Activated CD4-positive, alpha-beta T cell treated with anti-CD3 and anti-CD28 coated beads, Interleukin-2, Interleukin-6, amounts not matched to agents 100 ng/mL and 50 ng/mL, durations not matched to agents 16 hours and 8 hours (primary cell): Measurements from ENCODE around the gene RPL32.
A peak's percentile ranks its signal among the peaks of the same experiment; 100 is the strongest.
"Not testable (repeated sequence)": the region's sequence is repeated elsewhere in the genome, so short reads cannot be mapped to it uniquely, and the experiment has no call there.

Experiments
- DNase-seq: peaks from one replicate; pipeline ENCODE4 v3.0.0-alpha.2; 2020

The RPL32 gene

DNA sequence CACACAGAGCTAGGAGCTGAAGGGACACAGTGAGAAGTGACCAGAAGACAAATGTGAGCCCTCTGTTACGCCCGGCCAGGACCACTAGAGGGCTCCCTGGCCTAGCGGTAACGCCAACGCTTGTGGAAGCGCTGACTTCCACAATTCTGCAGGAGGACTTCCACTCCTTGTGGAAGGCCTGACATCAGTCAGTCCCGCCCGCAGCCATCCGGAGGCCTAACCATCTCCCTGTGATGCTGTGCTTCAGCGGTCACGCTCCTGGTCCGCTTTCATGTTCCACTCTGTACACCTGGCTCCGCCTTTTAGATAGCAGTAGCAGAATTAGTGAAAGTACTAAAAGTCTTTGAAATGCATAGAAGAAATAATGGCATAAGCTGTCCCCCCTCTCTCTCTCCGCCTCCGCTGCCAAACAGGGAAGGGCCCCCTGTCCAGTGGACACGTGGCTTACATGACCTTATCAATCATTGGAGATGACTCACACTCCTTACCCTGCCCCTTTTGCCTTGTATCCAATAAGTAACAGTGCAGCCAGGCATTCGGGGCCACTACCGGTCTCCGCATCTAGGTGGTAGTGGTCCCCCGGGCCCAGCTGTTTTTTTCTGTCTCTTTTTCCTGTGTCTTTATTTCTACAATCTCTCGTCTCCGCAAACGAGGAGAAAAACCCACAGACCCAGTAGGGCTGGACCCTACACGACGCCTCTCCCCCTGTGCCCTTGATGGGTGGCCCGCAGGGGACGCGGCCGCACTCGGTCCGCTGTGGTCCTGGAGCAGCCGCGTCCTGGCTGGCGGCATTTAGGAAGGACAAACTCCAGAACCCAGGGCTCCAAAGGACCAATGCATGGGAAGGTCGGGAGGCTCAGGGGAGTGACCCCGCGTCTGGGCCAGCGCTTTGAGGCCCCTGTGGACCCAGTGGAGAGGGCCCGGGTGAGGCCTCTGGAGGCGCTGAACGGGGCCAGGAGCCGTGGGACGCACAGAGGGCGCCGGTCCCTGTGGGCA lies 27.0 kb upstream of the RPL32 start:
- DNase-seq = peak; percentile 71

DNA sequence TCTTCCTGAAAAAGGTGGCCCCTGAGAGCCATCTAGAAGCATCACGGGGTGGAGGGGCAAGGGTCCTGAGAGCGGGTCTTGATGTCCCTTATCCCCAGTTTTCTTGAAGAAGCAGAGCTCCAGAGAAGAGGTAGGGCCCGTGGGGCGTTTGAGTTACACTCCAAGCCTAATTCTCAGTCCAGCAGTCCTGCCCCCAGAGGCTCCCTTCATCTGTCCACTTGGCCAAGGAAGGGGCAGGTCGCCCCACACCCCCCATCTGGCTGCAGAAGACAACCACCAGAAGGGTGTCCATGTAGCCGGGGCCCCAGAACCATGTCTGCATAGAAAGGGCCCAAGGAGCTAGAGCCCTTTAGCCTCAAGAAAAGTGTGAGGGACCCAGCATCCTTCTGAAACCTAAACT lies 25.5 kb upstream of the RPL32 start:
- DNase-seq = no peak

DNA sequence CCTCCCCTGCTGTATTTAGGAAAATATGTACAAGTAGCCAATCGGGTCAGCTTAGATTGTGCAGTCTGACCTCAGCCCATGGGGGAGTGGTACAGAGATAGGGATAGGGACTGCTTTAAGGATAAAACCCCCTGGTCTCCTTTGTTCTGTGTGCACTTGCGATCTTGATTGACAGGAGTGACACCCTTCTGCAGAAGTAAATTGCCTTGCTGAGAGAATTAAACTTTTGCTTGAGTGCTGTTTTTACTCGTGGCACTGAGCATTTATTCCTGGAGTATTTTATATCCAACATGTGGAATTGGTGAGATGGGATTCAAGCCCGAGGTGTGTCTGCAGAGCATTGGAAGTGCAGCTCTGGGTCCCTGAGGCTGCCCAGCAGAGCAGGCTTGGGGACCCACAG lies 23.9 kb upstream of the RPL32 start:
- no peak for DNase-seq

DNA sequence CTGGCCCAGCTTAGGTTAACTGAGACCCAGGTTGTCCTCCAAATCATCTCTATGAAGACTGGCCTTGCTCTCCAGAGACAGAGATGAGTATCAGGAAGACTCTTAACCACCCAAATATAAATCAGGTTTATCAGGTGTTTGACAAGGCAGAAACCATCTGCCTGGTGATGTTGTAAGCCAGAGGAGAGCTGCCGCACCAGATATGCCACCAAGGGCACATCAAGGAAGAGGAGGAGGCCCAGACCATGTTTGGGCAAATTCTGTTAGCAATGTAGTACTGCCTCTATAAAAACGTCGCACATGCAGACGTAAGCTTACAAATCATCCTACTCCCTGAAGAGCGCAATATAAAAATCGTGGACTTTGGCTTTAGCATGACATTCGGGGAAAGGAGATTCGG lies 21.0 kb upstream of the RPL32 start:
- no peak for DNase-seq

DNA sequence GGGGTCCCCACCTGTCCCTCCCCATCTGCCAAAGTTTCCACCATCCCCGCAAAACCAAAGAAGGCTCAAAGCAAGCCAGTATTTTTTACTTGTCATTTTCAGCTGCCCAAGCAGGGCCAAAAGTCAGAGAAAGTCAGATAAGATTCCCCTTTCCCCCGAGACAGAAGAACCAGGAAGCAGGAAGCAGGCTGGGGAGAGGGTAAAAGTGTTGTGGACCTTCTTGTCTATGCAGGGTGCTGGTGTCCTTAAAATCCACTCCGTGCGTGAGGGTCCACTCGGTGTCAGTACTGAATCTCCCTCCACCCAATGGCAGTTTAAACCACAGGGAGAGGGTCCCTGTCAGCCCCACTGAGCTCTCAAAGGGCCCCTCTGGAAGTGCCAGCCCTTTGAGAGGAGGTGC lies 20.2 kb upstream of the RPL32 start:
- DNase-seq = no peak

DNA sequence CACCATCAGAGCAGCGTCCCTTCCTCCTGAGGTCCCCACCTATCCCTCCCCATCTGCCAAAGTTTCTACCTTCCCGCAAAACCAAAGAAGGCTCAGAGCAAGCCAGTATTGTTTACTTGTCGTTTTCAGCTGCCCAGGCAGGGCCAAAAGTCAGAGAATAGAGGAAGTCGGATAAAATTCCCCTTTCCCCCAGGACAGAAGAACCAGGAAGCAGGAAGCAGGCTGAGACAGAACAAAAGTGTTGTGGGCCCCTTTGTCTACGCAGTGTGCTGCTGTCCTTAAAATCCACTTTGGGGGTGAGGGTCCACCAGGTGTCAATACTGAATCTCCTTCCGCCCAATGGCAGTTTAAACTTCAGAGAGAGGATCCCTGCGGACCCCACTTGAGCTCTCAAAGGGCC lies 18.5 kb upstream of the RPL32 start:
- no peak for DNase-seq

DNA sequence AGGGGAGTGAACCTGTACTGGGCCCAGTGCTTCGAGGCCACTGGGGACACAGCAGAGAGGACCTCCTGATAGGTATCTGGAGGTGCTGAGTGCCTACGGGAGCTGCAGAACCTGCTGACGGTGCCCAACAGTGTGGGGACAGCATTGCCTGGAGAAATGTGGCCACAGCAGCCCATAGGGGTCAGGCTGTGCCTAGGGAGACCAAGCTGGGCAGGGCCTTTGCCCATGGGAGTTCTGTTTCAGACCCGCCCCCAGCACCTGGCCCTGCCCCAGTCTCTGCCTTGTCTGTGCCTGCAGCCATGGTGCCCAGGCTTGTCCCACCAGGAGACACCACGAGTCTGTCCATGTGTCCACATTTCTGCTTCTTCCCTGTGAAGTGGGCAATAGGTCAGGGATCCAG lies 15.3 kb upstream of the RPL32 start:
- DNase-seq = no peak

DNA sequence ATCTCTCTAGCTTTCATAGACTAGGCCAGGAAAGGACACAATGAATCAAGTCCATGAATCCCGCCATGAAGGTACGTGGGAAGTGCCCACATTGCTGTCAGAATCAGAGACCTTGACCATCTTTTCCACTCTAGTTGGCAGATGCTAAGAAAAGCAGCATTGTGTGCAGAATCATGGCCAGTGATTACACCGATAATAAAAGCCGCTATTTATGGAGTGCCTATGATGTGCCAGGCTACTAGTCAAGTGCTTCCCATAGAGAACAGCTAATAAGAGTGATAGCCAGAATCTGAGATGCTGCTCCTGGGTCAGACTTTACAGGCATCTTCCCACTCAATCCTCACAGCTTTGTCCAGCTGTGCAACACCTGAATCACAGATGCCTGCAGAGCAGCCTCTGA lies 13.2 kb upstream of the RPL32 start:
- no peak for DNase-seq

DNA sequence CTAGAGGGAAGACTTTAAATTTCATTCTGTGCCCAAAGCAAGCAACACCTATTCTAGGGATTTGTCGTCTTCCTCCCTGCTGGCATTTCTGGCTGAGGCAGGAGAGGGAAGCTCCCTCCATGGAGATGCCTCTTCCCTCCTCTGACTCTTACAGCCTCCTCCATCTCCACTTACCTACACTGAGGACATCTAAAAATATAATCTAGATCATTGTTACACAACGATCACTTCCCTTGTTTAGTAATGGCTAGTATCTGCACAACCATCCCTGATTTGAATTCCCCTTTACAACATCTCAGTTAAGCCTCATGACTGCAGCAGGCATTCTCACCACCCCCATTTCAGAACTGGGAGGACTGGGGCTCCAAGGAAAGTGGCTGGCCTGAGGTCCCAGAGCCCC lies 12.5 kb upstream of the RPL32 start:
- DNase-seq = not testable (repeated sequence)

DNA sequence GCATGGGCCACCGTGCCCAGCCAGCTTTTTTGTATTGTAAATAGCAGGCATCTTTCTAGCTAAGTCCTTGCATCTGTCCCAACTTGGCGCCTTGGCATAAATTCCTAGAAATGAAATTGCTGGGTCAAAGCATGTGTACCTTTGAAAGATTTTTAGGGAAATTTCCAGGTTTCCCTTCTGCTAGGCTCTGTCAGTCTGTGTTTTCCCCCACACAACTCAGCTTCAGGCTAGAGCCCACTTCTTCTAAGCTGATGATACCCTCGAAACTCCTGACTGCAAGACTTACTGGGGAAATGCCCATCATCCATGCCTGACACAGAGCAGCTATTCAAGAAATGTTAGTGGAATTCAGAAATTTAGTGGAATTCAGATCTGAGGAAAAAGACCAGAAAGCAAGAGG lies 10.8 kb upstream of the RPL32 start:
- no peak for DNase-seq

DNA sequence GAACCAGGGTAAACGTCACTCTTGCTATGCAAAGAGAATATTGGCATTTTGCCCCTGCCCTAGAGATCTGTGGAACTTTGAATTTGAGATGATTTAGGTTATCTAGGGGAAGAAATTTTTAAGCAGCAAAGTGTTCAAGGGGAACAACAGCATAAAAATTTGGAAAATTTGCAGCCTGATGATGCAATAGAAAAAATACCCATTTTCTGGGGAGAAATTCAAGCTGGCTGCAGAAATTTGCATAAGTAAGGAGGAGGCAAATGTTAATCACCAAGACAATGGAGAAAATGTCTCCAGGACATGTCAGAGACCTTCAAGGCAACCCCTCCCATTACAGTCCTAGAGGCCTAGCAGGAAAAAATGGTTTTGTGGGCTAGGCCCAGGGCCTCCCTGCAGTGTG lies 4.4 kb upstream of the RPL32 start:
- no peak for DNase-seq

DNA sequence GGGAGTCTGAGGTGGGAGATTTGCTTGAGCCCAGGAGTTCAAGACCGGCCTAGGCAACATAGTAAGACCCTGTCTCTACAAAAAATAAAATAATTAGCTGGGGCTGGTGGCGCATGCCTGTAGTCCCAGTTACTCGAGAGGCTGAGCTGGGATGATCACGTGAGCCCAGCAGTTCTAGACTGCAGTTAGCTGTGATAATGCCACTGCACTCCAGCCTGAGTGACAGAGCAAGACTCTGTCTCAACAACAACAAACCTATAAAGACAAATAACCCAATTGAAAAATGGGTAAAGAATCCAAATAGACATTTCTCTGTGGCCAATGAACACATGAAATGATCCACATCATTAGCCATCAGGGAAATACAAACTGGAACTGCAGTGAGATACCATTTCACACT lies 1.1 kb upstream of the RPL32 start:
- DNase-seq = no peak

DNA sequence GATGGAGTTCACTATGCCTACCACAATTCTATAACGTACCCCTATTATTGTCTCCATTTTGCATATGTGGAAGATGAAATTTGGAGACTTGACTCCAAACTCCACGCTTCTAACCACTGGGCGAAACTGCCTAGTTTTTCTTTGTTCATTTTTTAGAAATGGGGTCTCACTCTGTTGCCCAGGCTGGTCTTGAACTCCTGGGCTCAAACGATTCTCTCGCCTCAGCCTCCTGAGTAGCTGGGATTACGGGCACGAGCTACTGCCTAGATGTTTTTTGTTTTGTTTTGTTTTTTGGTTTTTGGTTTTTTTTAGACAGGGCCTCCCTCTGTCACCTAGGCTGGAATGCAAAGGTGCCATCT lies 584 bp upstream of the RPL32 start:
- no peak for DNase-seq

DNA sequence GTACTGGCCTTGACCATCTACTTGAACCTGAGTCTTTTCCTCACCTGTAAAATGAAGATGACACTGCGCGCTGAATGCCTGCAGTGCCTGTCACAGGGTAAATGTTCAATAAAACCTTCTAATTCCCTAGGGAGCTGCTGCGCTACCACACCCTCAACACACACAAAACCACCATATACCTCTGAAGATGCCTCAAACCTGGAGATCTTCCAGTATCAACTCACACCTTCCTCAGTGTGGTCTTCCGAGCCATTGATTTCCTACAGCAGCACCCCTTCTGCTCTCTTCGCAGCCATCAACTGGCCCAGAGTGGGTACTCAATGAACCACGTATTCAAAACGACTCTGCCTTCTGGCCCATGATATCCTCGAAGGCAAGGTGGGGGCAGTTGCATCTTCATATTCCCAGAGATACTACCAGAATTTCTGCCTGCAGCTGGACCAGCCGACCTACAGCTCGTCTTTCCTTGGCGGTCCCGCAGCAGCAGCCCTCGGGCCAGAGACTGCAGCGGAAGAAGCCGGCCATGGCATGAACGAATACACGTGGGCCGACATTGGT lies 695 bp downstream of the RPL32 start:
- no peak for DNase-seq

DNA sequence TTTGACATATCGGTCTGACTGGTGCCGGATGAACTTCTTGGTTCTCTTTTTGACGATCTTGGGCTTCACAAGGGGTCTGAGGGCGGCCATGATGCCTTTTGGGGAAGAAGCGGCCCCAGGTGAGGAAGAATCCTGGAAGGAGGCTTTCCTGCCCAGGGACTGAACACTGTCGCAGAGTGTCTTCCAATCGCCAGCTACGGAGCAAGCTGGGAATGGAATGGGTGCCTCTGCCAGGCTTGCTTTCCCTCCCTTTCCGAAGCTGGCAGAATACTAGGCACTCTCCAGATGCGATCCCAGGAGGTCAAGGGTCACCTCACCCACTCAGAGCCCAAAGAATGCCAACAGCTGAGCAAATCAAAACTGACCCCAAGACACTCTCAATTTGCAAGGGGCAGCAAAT lies 1.2 kb downstream of the RPL32 start:
- not testable (repeated sequence) for DNase-seq

DNA sequence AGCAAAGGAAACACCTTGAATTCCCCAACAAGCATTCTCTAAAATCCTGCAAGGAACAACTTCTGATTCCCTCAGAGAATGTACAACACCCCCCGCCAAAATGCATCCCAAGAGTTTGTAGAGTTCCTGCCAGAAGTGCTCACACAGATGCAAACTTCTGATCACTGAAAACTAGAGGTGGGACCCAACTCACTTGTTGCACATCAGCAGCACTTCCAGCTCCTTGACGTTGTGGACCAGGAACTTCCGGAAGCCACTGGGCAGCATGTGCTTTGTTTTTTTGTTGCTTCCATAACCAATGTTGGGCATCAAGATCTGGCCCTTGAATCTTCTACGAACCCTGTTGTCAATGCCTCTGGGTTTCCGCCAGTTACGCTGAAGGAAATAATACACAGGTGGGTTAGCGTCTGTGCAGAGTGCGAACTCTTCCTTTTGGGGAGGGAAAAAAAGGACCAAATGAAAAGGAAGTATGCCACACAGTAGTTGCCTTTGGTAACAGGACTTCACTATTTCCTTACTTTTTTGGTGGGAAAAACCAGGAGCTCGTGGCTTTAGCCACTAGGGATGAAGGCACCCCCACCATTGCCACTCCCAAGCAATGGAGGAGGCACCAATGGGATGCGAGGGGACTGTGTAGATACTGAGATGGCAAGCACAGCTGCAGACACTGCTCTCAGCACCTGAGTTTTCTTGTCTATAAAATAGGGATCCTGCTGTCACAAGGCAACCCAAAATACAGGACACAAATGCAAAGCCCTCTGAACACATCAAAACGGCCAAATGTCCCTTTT lies 2.0 kb downstream of the RPL32 start:
- DNase-seq = no peak

DNA sequence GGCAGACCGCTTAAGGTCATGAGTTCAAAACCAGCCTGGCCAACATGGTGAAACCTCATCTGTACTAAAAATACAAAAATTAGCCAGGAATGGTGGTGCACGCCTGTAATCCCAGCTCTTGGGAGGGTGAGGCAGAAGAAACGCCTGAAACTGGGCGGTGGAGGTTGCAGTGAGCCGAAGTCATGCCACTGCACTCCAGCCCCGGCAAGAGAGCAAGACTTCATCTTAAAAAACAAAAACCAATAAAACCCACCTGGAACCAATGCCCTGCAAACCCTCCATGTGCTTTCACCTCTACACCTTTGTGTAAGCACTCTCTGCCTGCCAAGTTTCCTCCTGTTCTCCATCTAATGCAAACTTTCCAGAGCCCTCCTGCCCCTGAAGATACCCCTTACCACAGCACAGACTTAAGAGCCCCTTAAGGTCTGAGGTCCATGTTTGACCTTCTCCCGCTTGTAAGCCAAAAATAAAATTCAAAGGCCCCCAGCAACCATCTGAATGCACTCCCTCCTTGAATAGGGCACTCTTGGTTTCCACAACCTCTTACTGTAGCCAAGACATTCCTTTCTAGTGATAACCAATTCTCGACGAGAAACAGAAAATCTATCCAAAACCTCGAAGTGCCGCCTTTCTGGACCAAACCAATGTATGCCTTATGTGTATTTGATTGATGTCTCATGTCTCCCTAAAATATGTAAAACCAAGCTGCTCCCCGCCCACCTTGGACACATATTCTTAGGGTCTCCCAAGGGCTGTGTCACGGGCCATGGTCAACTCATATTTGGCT lies 3.0 kb downstream of the RPL32 start:
- no peak for DNase-seq

DNA sequence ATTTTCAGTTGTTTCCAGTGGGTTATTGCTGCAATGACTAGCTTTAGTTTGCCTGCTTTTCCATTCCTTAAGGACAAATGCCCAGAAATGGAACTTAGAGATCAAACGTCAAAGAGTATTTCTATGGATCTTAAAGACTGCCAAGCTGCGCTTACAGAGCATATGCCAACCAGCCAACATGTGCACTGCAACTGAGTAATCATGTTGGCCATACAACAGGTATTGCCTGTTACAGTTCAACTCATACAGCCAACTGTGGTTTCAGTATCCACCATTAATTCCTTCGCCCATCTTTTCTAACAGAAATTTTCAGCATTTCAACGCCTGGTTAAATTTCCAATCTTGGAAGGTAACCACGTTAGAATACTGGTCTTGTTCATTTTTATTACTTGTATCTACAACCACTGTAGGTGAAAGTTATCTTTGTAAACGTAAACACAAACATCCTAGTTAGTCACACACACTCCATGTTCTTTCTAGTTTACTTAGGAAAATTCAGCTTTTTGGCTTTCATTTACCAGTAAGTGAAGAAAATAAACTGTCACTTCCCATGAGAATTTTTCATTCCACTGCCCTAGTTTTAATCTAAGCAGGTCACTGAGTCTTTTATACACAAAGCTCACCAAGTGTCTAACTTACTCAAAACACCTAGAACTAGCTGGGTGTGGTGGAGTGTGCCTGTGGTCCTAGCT lies 3.9 kb downstream of the RPL32 start:
- DNase-seq = no peak

DNA sequence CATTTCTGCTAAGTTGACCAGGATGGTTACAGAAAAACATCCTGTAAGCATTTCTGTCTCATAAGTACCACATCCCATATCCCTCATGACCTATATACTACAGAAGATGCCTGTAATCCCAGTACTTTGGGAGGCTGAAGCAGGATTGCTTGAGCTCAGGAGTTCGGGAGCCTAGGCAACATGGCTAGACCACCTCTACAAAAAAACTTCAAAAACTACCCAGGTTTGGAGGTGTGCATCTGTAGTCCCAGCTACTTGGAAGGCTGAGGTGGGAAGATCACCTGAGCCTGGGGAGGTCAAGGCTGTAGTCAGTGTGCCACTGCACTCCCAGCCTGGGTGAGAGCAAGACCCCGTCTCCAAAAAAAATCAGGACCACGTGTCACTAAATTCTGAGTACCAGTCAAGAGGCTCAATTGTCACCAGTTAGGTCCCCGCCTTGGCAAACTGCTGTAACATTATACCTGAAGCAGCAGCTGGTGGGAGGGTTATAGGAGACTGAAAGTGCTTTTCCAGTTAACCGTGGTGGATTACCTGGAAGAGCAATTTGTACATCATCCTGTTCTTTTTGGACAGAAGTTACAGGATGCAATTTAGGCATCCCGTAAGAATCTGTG lies 6.2 kb downstream of the RPL32 start:
- DNase-seq = no peak

DNA sequence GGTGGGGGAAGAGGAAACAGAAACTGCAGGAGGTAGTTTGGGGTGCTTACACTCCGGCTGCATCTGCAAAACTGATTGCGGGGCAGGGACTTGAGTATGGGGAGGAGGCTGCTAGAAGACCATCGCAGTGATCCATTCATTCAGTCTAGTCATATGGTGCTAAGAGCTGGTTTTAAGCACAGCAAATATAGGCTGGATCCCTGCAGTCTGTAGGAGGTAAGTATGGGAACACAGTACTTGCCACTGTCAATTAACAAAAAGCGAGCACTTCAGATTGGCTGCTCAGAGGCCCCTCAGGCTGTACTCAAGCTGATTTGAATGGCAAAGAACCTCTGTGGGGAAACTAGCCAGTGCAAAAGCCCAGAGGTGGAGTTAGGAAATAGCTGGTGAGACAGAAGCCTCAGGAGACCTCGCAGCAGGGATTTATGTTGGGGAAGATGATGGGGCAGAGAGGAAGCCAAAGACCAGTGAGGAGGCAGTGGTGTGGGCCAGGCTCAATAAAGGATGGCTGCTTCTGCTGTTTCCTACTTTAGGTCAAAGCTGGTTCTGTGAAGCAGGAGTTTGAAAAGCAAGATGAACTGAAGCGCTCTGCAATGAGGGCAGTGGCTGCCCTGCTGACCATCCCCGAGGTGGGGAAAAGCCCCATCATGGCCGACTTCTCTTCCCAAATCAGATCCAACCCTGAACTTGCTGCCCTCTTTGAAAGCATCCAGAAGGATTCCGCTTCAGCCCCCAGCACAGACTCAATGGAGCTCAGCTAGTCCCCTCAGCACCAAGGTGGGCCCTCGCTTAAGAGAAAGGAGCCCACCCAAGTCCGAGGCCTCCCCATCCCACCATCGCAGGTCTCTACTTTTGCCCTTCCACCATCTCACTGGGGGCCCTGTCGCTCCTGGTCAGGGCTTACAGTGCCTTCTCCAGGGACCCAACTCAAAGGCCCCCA lies 7.9 kb downstream of the RPL32 start:
- DNase-seq = no peak
